H1 (cell line): ENCODE results near the gene DERL2.

Experiments
- POLR2AphosphoS5 ChIP-seq: IDR thresholded peaks from 2 replicates; pipeline ENCODE4 v1.6.1; 2011; ENCODE audit warnings: low read depth, low read length
- TF ChIP-seq, protein P1 (sequence below), 3 experiments: IDR thresholded peaks; 1 replicate in 2 of 3; 2 replicates in 1 of 3; pipeline versions ENCODE4 v1.5.1 to v1.6.1; 2011; ENCODE audit warnings: low read length in 3 of 3, mild to moderate bottlenecking in 3 of 3, inconsistent platforms in 2 of 3, low read depth in 1 of 3, moderate library complexity in 1 of 3; ENCODE audit not compliant: insufficient read depth in 1 of 3; ENCODE audit errors: control extremely low read depth in 1 of 3

GRCh38 chr17:5499476-5500231 is 13.7 kb upstream of the DERL2 start:
- no peak for TF ChIP-seq POLR2AphosphoS5
- TF ChIP-seq, protein P1, sequence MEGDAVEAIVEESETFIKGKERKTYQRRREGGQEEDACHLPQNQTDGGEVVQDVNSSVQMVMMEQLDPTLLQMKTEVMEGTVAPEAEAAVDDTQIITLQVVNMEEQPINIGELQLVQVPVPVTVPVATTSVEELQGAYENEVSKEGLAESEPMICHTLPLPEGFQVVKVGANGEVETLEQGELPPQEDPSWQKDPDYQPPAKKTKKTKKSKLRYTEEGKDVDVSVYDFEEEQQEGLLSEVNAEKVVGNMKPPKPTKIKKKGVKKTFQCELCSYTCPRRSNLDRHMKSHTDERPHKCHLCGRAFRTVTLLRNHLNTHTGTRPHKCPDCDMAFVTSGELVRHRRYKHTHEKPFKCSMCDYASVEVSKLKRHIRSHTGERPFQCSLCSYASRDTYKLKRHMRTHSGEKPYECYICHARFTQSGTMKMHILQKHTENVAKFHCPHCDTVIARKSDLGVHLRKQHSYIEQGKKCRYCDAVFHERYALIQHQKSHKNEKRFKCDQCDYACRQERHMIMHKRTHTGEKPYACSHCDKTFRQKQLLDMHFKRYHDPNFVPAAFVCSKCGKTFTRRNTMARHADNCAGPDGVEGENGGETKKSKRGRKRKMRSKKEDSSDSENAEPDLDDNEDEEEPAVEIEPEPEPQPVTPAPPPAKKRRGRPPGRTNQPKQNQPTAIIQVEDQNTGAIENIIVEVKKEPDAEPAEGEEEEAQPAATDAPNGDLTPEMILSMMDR (IDR thresholded peaks at IDR 0.05; ENCODE audit: control extremely low read depth in 1 of 3, insufficient read depth in 1 of 3, low read depth in 1 of 3, low read length in 3 of 3): no peak
